ENCODE measurements around the gene EMC10.

The EMC10 gene

GRCh38 chr19:50532952-50533351 lies 56.6 kb downstream of the EMC10 start:
- Mint-ChIP-seq H3K27me3 (ENCODE audit: low read depth, poor library complexity) (peaks cover 34% of the 10 kb centered on the region), H3K27ac (no peak overlapping the region), H3K36me3 (ENCODE audit: low read depth) (peaks cover 19% of the 10 kb centered on the region), H3K4me3 (no peak overlapping the region), H3K4me1 (peaks cover 22% of the 10 kb centered on the region), H3K9me3 (peaks cover 20% of the 10 kb centered on the region)
- TF ChIP-seq CTCF (IDR thresholded peaks at IDR 0.05), result no peak
- no peak for DNase-seq

DNA sequence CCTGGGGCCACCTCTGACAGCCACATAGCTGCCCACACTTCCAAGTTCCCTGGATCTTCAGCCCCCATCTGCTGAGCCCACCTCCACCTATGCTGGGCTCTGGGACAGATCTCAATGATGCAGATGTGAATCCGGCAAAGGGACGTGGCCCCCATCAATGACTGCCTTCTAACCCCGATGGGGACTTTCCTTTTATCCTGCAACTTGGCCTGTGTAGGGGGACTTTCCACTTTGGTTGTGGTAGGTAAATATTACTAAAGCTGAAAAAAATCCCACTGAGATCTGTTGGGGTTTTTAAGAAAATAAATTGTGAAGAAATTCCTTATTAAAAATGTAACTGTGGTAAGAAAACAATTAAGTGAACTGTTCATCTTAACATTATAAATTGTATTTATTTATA lies 58.2 kb downstream of the EMC10 start:
- Mint-ChIP-seq H3K4me3 (no peak overlapping the region), H3K9me3 (peaks cover 20% of the 10 kb centered on the region), H3K36me3 (ENCODE audit: low read depth) (peaks cover 19% of the 10 kb centered on the region), H3K27me3 (ENCODE audit: low read depth, poor library complexity) (peaks cover 29% of the 10 kb centered on the region), H3K4me1 (peaks cover 22% of the 10 kb centered on the region), H3K27ac (no peak overlapping the region)
- no peak for DNase-seq
- no peak for TF ChIP-seq CTCF (IDR thresholded peaks at IDR 0.05)

GRCh38 chr19:50535672-50536187 lies 59.4 kb downstream of the EMC10 start:
- Mint-ChIP-seq H3K4me1 (peaks cover 18% of the 10 kb centered on the region), H3K27me3 (ENCODE audit: low read depth, poor library complexity) (peaks cover 25% of the 10 kb centered on the region), H3K36me3 (ENCODE audit: low read depth) (peaks cover 19% of the 10 kb centered on the region), H3K4me3 (no peak overlapping the region), H3K27ac (no peak overlapping the region), H3K9me3 (peaks cover 20% of the 10 kb centered on the region)
- DNase-seq, result no peak
- no peak for TF ChIP-seq CTCF (IDR thresholded peaks at IDR 0.05)

DNA sequence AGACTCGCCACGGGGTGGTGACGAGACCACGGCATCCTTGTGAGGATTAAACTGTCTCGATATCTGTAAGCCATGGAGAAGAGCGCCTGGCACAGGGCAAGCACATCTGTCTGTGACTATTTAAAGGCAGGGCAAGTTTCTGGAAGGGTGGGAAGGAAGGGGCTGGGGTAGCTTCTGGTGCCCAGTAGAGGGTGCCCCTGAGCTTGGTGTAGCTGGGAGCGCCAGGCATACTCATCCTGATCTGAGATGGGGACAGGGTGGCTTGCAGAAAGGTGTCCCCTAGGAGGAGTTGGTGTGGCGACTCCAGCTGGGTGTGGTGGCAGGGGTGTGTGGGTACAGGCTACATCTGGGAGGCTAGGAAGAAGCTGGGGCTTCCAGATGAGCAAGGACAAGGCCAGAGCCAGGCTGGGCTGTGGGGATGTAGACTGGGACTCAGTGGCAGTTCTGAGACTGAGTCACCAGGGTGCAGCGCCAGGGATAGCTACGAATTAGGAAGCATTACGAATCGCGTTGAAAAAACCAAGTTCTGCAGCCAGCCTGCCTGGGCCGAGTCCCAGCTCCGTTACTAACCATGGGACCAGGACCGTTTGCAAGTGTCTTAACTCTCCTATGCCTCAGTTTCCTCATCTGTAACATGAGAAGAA lies 60.5 kb downstream of the EMC10 start:
- H3K4me1 Mint-ChIP-seq, result peaks cover 21% of the 10 kb centered on the region
- H3K36me3 Mint-ChIP-seq (ENCODE audit: low read depth), result peaks cover 19% of the 10 kb centered on the region
- TF ChIP-seq CTCF (IDR thresholded peaks at IDR 0.05), result no peak
- peaks cover 24% of the 10 kb centered on the region for H3K27me3 Mint-ChIP-seq (ENCODE audit: low read depth, poor library complexity)
- H3K9me3 Mint-ChIP-seq, result peaks cover 20% of the 10 kb centered on the region
- DNase-seq, result no peak
- no peak overlapping the region for H3K27ac Mint-ChIP-seq
- H3K4me3 Mint-ChIP-seq, result no peak overlapping the region

DNA sequence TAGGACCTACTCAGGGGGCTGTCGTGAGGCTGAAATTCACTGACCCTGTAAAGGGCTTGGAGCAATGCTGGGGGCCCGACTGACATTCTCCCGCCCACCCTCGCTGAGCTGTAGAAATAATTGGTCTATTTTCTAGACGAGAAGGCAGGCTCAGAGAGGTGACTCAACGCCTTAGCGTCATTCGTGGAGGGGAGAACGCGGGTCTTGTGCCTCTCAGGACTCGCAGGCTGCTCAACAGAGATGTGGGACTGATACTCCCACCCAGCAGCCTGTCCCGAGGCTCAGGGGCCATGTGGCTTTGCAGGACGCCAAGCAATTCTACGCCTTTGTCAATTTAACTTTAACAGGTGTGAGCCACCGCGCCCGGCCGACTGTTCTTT lies 61.0 kb downstream of the EMC10 start:
- no peak overlapping the region for H3K4me3 Mint-ChIP-seq
- TF ChIP-seq CTCF (IDR thresholded peaks at IDR 0.05), result no peak
- H3K27me3 Mint-ChIP-seq (ENCODE audit: low read depth, poor library complexity), result peaks cover 23% of the 10 kb centered on the region
- peaks cover 17% of the 10 kb centered on the region for H3K36me3 Mint-ChIP-seq (ENCODE audit: low read depth)
- no peak for DNase-seq
- H3K4me1 Mint-ChIP-seq, result peaks cover 24% of the 10 kb centered on the region
- H3K27ac Mint-ChIP-seq, result no peak overlapping the region
- peaks cover 18% of the 10 kb centered on the region for H3K9me3 Mint-ChIP-seq

- peaks cover 12% of the 10 kb centered on the region for H3K36me3 Mint-ChIP-seq (ENCODE audit: low read depth)
- peaks cover 24% of the 10 kb centered on the region for H3K4me1 Mint-ChIP-seq
- H3K27me3 Mint-ChIP-seq (ENCODE audit: low read depth, poor library complexity), result peaks cover 22% of the 10 kb centered on the region
- peak; percentile 88 for TF ChIP-seq CTCF (IDR thresholded peaks at IDR 0.05)
- peak; percentile 94 for DNase-seq
- no peak overlapping the region for H3K4me3 Mint-ChIP-seq
- no peak overlapping the region for H3K27ac Mint-ChIP-seq
- H3K9me3 Mint-ChIP-seq, result peaks cover 13% of the 10 kb centered on the region
These were observed 61.5 kb downstream of the EMC10 start for GRCh38 chr19:50537769-50538230.

Data from nephron progenitor cell (in vitro differentiated cells).